ENCODE results near the gene SEZ6L. TPM values are rescaled to one million over a fixed set of nuclear protein-coding genes. Genes with fewer than 3 reads are reported as not detected.

The SEZ6L gene
- total and polyA plus RNA-seq, 12 donors, result 0.01 to 2.5 (median 0.28) TPM

GRCh38 chr22:26287382-26288225 is 118.3 kb downstream of the SEZ6L start:
- ATAC-seq (no peak), DNase-seq (no peak)
- no peak for TF ChIP-seq CTCF (IDR thresholded peaks at IDR 0.05)
- Histone ChIP-seq H3K27ac (no peak overlapping the region), H3K27me3 (peaks cover 0 to 35% (median 12%) of the 10 kb centered on the region in 7 donors), H3K4me3 (no peak overlapping the region), H3K4me1 (no peaks in the 10 kb centered on the region), H3K36me3 (no peaks in the 10 kb centered on the region), H3K9me3 (peaks cover 0 to 4% (median 0%) of the 10 kb centered on the region in 11 donors)
- 80 to 85% methylated on average over 7 of the region's 7 CpGs for WGBS, 2 donors
- intact Hi-C loops (cut with DNase I), result no loop called here

- H3K4me1 ChIP-seq, result no peaks in the 10 kb centered on the region
- intact Hi-C loops (cut with DNase I), result no loop called here
- H3K27ac ChIP-seq, result no peak overlapping the region
- H3K4me3 ChIP-seq, result no peak overlapping the region
- ATAC-seq (no peak), DNase-seq (no peak)
- H3K36me3 ChIP-seq, result no peaks in the 10 kb centered on the region
- WGBS, 2 donors, result 67 to 68% methylated on average over 13 of the region's 13 CpGs
- peaks cover 0 to 29% (median 6%) of the 10 kb centered on the region in 7 donors for H3K27me3 ChIP-seq
- no peaks in the 10 kb centered on the region for H3K9me3 ChIP-seq
- no peak for TF ChIP-seq CTCF (IDR thresholded peaks at IDR 0.05)
These were observed 120.4 kb downstream of the SEZ6L start for GRCh38 chr22:26289611-26290101.

GRCh38 chr22:26291940-26292666 is 122.8 kb downstream of the SEZ6L start:
- TF ChIP-seq CTCF (IDR thresholded peaks at IDR 0.05), result no peak
- Histone ChIP-seq H3K4me1 (no peaks in the 10 kb centered on the region), H3K27ac (no peak overlapping the region), H3K27me3 (peaks cover 0 to 25% (median 6%) of the 10 kb centered on the region in 7 donors), H3K4me3 (no peak overlapping the region), H3K36me3 (no peaks in the 10 kb centered on the region), H3K9me3 (no peaks in the 10 kb centered on the region)
- intact Hi-C loops (cut with DNase I), result no loop called here
- no peak for ATAC-seq
- DNase-seq, result no peak
- WGBS, 2 donors, result 75 to 78% methylated on average over 14 of the region's 14 CpGs

- Histone ChIP-seq H3K4me3 (no peak overlapping the region), H3K27me3 (peaks cover 0 to 23% (median 9%) of the 10 kb centered on the region in 7 donors), H3K27ac (no peak overlapping the region), H3K36me3 (no peaks in the 10 kb centered on the region), H3K9me3 (no peaks in the 10 kb centered on the region), H3K4me1 (no peaks in the 10 kb centered on the region)
- ATAC-seq (no peak), DNase-seq (no peak)
- TF ChIP-seq CTCF (IDR thresholded peaks at IDR 0.05), result no peak
- intact Hi-C loops (cut with DNase I), result no loop called here
- 82 to 88% methylated on average over 13 of the region's 13 CpGs for WGBS, 2 donors
These were observed 123.4 kb downstream of the SEZ6L start for GRCh38 chr22:26292667-26292995.

Data from heart right ventricle (tissue), 16 donors.